NCI-H524 treated with DMSO at 0.1 percent for 48 hours (cell line): Measurements from ENCODE around the gene SPDYE6.
"Not testable (repeated sequence)": the region's sequence is repeated elsewhere in the genome, so short reads cannot be mapped to it uniquely, and the experiment has no call there.

Experiments
- DNase-seq: peaks from one replicate; lab custom pipeline; 2025; lab: John Stamatoyannopoulos, UW

The SPDYE6 gene, protein sequence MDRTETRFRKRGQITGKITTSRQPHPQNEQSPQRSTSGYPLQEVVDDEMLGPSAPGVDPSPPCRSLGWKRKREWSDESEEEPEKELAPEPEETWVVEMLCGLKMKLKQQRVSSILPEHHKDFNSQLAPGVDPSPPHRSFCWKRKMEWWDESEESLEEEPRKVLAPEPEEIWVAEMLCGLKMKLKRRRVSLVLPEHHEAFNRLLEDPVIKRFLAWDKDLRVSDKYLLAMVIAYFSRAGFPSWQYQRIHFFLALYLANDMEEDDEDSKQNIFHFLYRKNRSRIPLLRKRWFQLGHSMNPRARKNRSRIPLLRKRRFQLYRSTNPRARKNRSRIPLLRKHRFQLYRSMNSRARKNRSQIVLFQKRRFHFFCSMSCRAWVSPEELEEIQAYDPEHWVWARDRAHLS

GRCh38 chr7:102356344-102356743 is at the start of gene SPDYE6:
Gene SPDYE6, minus strand, starts transcription at chr7:102356444. Its CDS starts 421 bp downstream, at chr7:102356023.
- not testable (repeated sequence) for DNase-seq

DNA sequence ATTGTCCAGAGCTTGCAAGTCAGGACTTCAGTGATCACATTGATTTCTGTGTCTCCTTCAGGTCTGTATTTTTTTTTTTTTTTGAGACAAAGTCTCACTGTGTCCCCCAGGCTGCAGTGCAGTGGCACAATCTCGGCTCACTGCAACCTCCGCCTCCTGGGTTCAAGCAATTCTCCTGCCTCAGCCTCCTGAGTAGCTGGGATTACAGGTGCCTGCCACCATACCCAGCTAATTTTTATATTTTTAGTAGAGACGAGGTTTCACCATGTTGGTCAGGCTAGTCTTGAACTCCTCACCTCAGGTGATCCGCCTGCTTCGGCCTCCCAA is 48.6 kb upstream of the SPDYE6 start:
- DNase-seq = not testable (repeated sequence)

- DNase-seq = no peak
These were observed 48.0 kb upstream of the SPDYE6 start for GRCh38 chr7:102404005-102404861.

GRCh38 chr7:102403563-102403962 is 47.3 kb upstream of the SPDYE6 start:
- DNase-seq = no peak

DNA sequence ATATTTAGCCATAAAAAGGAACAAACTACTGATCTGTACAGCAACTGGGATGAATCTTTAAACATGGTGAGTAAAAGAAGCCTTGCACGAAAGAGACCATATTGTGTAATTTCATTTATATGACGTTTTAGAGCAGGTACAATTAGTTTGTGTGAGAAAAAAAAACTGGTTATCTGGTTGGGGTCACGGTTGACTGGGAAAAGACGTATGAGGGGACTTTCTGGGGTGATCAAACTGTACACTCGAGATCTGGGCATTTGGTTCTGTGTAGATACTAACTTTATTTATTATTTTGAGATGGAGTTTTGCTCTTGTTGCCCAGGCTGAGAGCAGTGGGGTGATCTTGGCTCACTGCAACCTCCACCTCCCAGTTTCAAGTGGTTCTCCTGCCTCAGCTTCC is 44.1 kb upstream of the SPDYE6 start:
- DNase-seq = no peak

GRCh38 chr7:102398543-102398942 is 42.3 kb upstream of the SPDYE6 start:
- DNase-seq = no peak

DNA sequence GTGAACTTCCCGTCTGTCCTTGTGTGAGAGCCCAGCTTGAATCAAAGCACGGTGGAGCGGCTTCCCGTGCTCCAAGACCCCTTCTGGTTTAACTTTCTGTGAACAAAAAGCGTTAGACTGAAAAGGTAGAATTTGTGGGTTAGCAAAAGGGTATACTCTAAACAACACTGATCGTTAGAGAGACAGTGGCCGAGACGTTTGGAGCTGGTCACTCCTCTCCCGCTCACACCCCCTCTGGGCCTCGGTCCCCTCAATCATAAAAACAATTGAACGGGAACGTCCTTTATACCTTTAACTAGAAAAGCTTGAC is 40.4 kb upstream of the SPDYE6 start:
- no peak for DNase-seq

GRCh38 chr7:102395873-102396709 is 39.8 kb upstream of the SPDYE6 start, which contains the start of gene PRKRIP1:
Gene PRKRIP1, plus strand, starts transcription at chr7:102396363. Its CDS starts 49 bp downstream, at chr7:102396412.
- DNase-seq = peak; percentile 67

GRCh38 chr7:102395592-102395872 is 39.3 kb upstream of the SPDYE6 start:
- DNase-seq = no peak

DNA sequence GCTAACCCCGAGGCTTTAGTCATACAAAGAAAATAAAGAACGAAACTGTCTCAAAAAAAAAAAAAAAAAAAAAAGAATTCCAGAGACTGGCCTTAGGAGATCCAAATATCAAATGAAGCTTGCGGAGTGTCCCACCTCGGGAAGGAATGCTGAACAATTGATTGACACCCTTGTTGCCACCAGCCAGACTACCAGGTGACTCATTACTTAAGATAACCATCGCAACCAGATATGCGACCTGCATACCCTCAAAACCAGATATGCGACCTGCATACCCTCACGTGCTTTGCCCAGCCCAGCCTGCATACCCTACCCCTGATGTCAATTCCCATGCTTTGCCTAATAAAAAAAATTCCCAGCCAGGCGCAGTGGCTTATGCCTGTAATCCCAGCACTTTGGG is 37.2 kb upstream of the SPDYE6 start:
- DNase-seq = no peak

GRCh38 chr7:102392330-102392729 is 36.1 kb upstream of the SPDYE6 start:
- DNase-seq = no peak

DNA sequence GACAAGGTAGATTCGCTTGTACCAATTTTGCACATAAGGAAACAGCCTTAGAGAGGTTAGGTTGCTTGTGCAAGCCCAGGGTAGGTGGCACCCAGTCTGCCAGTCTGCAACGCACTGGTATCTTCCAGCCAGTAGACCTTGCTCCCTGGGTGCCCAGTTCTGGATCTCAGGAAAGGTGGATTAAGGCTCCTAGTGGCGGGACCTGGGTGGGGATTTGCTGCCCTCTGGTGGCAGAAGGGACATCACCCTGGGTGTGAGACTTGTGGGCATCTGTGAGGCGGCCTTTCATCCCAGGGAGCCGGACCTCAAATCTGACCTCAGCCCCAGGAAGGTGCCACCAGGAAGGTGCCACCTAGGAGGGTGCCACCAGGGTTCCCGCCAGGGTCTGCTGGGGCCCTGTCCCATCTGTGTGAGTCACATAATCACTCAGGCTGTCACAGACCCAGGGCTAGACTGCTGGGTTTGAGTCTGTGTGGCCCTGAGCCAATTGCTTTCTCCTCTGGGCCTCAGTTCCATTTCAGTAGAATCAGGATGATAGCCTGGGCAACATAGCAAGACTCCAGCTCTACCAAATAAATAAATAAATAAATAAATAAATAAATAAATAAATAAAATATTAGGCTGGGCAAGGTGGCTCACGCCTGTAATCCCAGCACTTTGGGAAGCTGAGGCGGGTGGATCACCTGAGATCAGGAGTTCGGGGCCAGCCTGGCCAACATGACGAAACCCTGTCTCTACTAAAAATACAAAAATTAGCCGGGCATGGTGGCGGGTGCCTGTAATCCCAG is 34.6 kb upstream of the SPDYE6 start:
- DNase-seq = no peak

GRCh38 chr7:102389810-102390209 is 33.6 kb upstream of the SPDYE6 start:
- DNase-seq = no peak

DNA sequence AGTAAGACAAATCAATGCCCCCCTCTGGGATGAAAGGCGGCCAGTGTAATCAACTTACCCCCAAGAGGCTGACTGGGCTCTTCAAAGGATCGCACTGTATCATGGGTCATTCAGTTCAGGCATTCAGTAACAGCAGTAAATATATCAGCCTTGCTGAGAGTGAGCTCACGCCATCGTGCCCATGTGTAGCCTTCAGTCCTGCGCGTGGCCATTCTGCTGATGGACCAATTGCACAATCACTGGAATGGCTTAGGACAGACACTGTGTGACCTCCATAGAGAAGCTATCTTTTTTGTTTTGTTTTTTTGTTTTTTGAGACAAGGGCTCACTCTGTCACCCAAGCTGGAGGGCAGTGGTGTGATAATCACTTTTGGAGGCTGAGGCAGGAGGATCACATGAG is 30.8 kb upstream of the SPDYE6 start:
- DNase-seq = no peak

GRCh38 chr7:102381696-102382425 is 25.6 kb upstream of the SPDYE6 start:
- not testable (repeated sequence) for DNase-seq

GRCh38 chr7:102380837-102381236 is 24.6 kb upstream of the SPDYE6 start:
- DNase-seq = not testable (repeated sequence)

- no peak for DNase-seq
These were observed 20.8 kb upstream of the SPDYE6 start for GRCh38 chr7:102376964-102377466.

GRCh38 chr7:102372796-102373195 is 16.6 kb upstream of the SPDYE6 start:
- not testable (repeated sequence) for DNase-seq

GRCh38 chr7:102370038-102370437 is 13.8 kb upstream of the SPDYE6 start:
- DNase-seq = not testable (repeated sequence)

DNA sequence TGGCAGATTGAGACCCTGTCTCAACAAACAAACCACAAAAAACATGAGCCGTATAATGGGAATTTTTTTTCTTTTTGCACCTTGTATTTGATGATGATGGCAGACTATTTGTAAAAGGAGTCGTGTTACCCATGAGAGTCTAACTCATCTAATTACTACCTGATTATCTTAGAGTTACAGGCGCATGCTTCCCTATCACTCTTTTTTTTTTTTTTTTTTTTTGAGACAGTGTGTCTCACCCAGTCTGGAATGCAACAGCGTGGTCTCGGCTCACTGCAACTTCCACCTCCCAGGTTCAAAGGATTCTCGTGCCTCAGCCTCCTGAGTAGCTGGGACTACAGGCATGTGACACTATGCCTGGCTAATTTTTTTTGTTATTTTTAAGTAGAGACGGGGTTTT is 9.1 kb upstream of the SPDYE6 start:
- DNase-seq = not testable (repeated sequence)

DNA sequence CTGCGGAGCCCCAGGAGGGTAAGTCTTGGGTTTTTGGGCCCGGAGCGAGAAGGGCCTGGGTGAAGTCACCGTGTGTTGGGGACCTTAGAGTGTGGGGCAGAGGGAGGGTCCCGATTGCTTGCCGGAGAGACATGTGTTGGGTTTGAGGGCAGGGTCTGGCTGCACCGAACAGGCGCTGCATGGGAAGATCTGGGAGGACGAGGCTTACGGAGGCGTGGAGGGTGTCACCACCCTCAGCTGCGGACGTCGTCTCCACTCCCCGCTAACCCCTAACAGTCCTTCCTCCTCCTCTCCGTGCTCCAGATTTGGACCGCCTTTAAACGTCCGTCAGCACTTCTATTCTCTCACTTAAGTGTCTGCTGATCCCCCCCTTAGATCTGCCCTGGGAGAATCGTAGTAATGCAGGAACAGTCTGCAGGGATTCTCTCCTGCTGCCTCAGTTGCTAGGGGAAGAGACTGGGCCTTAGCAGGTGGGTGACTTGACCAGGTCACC is 8.2 kb upstream of the SPDYE6 start:
- not testable (repeated sequence) for DNase-seq
